Tibial artery (tissue), 4 donors: ENCODE measurements around the gene MAPKAP1.

Source experiments
- DNase-seq, 2 donors: peaks; one replicate each; pipeline ENCODE4 v3.0.0-alpha.2; 2019
- H3K27ac ChIP-seq, 2 donors: fragments of 200-600 bp; sonication (generic) in 1 of 2; 1 replicate in 1 of 2; 2 replicates in 1 of 2; pipeline ENCODE4 v1.5.1; 2018 to 2019; ENCODE audit warnings: mild to moderate bottlenecking in 1 of 2
- H3K27me3 ChIP-seq, 2 donors: fragments of 200-600 bp; sonication (generic) in 1 of 2; one replicate each; pipeline versions ENCODE4 v1.5.1 to v1.6.0; 2016 to 2019
- H3K36me3 ChIP-seq, 3 donors: fragments of 200-600 bp; sonication (generic) in 2 of 3; one replicate each; pipeline ENCODE4 v1.5.1; 2016 to 2019; ENCODE audit warnings: mild to moderate bottlenecking in 2 of 3
- H3K4me1 ChIP-seq, 4 donors: fragments of 200-600 bp; sonication (generic) in 2 of 4; 1 replicate in 3 of 4; 2 replicates in 1 of 4; pipeline ENCODE4 v1.5.1; 2016 to 2019
- H3K4me3 ChIP-seq, 2 donors: fragments of 200-600 bp; sonication (generic) in 1 of 2; 1 replicate in 1 of 2; 2 replicates in 1 of 2; pipeline ENCODE4 v1.5.1; 2018 to 2019; ENCODE audit warnings: mild to moderate bottlenecking in 2 of 2
- H3K9me3 ChIP-seq, 3 donors: fragments of 200-600 bp; sonication (generic) in 1 of 3; one replicate each; pipeline ENCODE4 v1.5.1; 2016 to 2019
- intact Hi-C: fragments of 100-400 bp; cut with DNase I; formaldehyde crosslinking; loops from one replicate; pipeline ENCODE4 v1.15.0; 2023; ENCODE audit warnings: low total_unique reads
- TF ChIP-seq, protein P1 (sequence below), 2 experiments: fragments of 200-600 bp in 1 of 2; fragments of 450-650 bp in 1 of 2; IDR thresholded peaks; one replicate each; pipeline ENCODE4 v1.5.1; 2017 to 2019; ENCODE audit warnings: antibody characterized with exemption in 2 of 2, mild to moderate bottlenecking in 1 of 2, moderate library complexity in 1 of 2

MAPKAP1 gene

GRCh38 chr9:125644819-125645507 lies 62.0 kb downstream of the MAPKAP1 start:
- Histone ChIP-seq H3K36me3 (no peaks in the 10 kb centered on the region), H3K27me3 (no peaks in the 10 kb centered on the region), H3K4me3 (no peak overlapping the region), H3K27ac (no peak overlapping the region), H3K9me3 (no peaks in the 10 kb centered on the region), H3K4me1 (peaks cover 0 to 13% (median 5%) of the 10 kb centered on the region in 4 donors)
- no peak for DNase-seq
- TF ChIP-seq, protein P1, sequence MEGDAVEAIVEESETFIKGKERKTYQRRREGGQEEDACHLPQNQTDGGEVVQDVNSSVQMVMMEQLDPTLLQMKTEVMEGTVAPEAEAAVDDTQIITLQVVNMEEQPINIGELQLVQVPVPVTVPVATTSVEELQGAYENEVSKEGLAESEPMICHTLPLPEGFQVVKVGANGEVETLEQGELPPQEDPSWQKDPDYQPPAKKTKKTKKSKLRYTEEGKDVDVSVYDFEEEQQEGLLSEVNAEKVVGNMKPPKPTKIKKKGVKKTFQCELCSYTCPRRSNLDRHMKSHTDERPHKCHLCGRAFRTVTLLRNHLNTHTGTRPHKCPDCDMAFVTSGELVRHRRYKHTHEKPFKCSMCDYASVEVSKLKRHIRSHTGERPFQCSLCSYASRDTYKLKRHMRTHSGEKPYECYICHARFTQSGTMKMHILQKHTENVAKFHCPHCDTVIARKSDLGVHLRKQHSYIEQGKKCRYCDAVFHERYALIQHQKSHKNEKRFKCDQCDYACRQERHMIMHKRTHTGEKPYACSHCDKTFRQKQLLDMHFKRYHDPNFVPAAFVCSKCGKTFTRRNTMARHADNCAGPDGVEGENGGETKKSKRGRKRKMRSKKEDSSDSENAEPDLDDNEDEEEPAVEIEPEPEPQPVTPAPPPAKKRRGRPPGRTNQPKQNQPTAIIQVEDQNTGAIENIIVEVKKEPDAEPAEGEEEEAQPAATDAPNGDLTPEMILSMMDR (IDR thresholded peaks at IDR 0.05), result no peak
- intact Hi-C loops, result no loop called here

DNA sequence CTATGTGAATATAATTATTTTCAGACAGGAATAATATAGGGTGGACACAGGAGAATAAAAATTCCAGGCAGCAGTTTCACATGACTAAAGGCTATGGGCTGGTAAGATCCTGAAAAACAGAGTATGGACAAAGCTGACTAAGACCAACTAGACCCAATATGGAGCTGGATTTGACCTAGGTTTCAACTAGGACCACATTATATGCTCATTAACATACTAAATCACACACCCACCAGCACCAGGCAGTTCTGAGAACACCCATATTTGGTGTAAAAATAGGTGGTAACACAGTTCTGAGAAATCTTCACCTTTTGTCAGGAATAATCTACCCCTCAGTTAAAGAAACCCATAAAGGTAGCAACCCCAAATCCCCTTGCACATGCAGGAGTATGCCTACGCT lies 64.7 kb downstream of the MAPKAP1 start:
- Histone ChIP-seq H3K4me1 (peaks cover 0 to 13% (median 5%) of the 10 kb centered on the region in 4 donors), H3K27ac (no peak overlapping the region), H3K9me3 (no peaks in the 10 kb centered on the region), H3K4me3 (no peak overlapping the region), H3K36me3 (no peaks in the 10 kb centered on the region), H3K27me3 (no peaks in the 10 kb centered on the region)
- intact Hi-C loops, result no loop called here
- TF ChIP-seq, protein P1 (IDR thresholded peaks at IDR 0.05), result no peak
- DNase-seq, result no peak

DNA sequence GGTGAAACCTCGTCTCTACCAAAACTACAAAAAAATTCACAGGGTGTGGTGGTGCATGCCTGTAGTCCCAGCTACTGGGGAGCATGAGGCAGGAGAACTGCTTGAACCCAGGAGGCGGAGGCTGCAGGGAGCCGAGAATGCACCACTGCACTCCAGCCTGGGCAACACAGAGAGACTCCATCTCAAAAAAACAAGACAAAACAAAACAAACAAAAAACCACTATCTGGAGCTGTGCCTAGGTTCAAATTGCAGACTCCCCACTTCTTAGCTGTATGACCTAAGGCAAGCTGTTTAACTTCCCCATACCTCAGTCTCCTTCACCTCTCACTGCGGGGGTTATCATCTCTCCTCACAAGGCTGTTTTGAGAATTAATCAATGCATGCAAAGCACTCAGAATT lies 68.0 kb downstream of the MAPKAP1 start:
- H3K4me1 ChIP-seq, result peaks cover 0 to 7% (median 1%) of the 10 kb centered on the region in 4 donors
- no peak overlapping the region for H3K4me3 ChIP-seq
- H3K27me3 ChIP-seq, result no peaks in the 10 kb centered on the region
- DNase-seq, result no peak
- no peak overlapping the region for H3K27ac ChIP-seq
- intact Hi-C loops, result no loop called here
- TF ChIP-seq, protein P1 (IDR thresholded peaks at IDR 0.05), result no peak
- H3K36me3 ChIP-seq, result no peaks in the 10 kb centered on the region
- no peaks in the 10 kb centered on the region for H3K9me3 ChIP-seq

DNA sequence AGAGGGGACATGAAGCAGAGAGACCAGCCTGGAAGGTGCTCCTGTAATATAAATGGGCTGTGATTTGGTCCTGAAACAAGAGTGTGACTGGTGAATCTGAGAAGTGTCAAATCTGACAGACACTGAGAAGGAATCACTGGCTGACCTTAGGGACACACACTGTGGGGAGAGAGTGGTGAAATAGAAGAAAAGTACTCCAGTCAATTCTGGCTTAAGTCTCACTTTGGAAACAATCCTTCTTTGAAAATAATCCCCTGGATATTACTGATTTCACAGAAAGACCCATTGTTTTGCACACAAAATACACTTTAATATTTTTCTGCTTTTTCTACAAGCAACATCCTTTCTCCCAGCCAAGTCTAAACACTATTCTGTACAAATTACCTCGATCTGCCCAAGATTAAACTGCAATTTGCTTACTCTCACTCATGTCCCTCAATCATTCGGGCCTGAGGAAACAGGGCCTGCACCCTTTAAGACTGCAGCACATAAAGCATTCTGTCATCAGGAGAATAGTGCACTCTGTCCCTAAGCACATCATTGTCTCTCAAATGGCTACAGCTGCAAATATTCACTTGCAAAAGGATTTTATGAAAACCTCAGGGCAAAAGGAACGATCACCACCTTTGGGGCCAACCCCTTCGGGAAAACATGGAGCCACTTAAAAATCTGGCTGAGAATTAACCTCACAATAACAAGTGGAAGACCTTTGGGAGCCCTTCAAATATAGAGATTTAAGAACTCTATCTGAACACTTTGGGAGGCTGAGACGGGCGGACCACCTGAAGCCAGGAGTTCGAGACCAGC lies 68.6 kb downstream of the MAPKAP1 start:
- H3K27me3 ChIP-seq, result no peaks in the 10 kb centered on the region
- intact Hi-C loops, result no loop called here
- no peak overlapping the region for H3K27ac ChIP-seq
- no peak for DNase-seq
- H3K36me3 ChIP-seq, result no peaks in the 10 kb centered on the region
- no peak overlapping the region for H3K4me3 ChIP-seq
- H3K4me1 ChIP-seq, result peaks cover 0 to 10% (median 1%) of the 10 kb centered on the region in 4 donors
- TF ChIP-seq, protein P1 (IDR thresholded peaks at IDR 0.05), result no peak
- no peaks in the 10 kb centered on the region for H3K9me3 ChIP-seq

GRCh38 chr9:125637241-125637640 lies 69.8 kb downstream of the MAPKAP1 start:
- TF ChIP-seq, protein P1 (IDR thresholded peaks at IDR 0.05), result no peak
- no peaks in the 10 kb centered on the region for H3K9me3 ChIP-seq
- no peak for DNase-seq
- intact Hi-C loops, result no loop called here
- peaks cover 0 to 16% (median 6%) of the 10 kb centered on the region in 4 donors for H3K4me1 ChIP-seq
- H3K27ac ChIP-seq, result no peak overlapping the region
- no peaks in the 10 kb centered on the region for H3K27me3 ChIP-seq
- H3K4me3 ChIP-seq, result no peak overlapping the region
- no peaks in the 10 kb centered on the region for H3K36me3 ChIP-seq
